GM21717 (cell line): Measurements from ENCODE around the gene VWA8.
"Not testable (repeated sequence)": the region's sequence is repeated elsewhere in the genome, so short reads cannot be mapped to it uniquely, and the experiment has no call there.

Experiments used
- ATAC-seq: cut with Tn5 transposase; IDR thresholded peaks from one replicate; pipeline ENCODE4 v1.9.1; 2021; ENCODE audit warnings: mild to moderate bottlenecking, moderate library complexity; ENCODE audit not compliant: unreplicated experiment

VWA8 gene

GRCh38 chr13:41624041-41624440 lies 336.9 kb downstream of the VWA8 start:
- ATAC-seq = no peak

GRCh38 chr13:41622432-41623429 lies 338.2 kb downstream of the VWA8 start:
- ATAC-seq = no peak

DNA sequence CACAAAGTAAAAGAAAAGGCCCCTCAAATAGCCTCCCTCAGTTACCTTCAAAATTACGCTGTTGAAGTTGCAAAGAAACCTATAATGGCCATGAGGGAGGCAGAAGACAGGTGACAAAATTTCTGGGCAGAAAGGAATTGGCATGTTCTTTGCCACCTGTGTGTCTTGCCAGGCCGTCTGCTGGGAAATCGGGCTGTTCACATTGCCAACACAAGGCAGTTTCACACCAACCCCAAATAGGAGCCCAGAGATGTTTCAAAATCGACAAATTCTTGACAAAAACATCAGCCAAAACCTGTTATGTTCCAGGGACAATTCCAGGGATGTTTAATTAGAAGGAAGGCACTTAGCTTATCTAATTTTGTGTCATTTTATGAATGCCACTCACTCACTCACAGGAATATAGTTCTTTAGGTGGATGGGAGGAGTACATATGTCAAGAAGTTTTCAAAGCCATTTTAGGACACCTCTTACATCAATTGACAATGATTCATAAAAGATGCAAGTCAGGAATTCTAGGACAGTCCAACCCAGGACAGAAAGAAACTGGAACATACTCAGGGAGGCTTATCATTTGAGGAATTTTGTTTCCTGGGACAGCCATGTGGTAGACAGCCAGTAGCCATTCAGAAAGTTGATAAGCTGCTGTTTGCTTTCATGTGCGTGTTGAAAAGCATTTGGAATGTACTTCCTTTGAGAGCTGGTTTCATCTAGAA lies 339.0 kb downstream of the VWA8 start:
- ATAC-seq = no peak

- not testable (repeated sequence) for ATAC-seq
Observed at GRCh38 chr13:41617633-41618032, 343.3 kb downstream of the VWA8 start.

GRCh38 chr13:41616151-41616550 lies 344.8 kb downstream of the VWA8 start:
- ATAC-seq = no peak

GRCh38 chr13:41615528-41615855 lies 345.4 kb downstream of the VWA8 start:
- no peak for ATAC-seq

DNA sequence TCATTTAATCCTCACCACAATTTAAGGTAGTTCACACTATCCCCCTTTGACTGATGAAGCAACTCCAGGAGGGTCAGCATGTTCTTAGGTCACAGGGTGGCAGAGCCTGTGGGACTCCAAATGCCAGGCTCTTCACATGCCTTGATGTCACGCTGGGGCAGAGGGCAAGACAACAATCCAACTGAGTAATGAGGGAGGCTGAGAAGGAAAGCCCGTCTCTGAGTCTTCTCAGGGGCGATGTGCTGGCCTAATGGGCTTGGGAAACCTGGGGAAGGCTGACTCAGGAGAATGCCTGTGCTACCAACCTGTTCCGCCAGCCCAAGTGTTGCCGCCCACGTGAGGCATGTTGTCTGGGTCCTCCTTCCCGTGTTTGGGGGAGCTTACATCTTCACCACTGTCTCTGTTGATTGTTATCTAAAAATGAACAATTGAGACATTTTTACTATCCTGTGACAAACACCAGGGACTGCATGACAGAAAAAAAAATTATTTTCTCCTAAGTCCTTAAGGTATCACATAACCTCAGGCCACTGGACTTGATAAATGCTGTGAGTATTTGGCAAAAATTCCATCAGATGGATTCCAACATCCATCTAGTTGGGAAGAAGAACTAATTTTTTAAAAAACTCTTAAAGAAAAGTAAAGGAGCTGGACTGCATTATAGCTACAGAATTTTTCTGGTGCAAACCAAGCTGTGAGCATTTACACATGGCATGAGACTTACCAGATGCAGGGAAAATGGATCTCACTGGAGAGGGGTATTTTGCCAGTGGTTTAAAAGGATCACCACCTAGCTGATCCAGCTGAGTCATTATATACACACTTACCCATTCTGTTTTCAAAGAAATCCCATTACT lies 346.0 kb downstream of the VWA8 start:
- ATAC-seq = no peak

DNA sequence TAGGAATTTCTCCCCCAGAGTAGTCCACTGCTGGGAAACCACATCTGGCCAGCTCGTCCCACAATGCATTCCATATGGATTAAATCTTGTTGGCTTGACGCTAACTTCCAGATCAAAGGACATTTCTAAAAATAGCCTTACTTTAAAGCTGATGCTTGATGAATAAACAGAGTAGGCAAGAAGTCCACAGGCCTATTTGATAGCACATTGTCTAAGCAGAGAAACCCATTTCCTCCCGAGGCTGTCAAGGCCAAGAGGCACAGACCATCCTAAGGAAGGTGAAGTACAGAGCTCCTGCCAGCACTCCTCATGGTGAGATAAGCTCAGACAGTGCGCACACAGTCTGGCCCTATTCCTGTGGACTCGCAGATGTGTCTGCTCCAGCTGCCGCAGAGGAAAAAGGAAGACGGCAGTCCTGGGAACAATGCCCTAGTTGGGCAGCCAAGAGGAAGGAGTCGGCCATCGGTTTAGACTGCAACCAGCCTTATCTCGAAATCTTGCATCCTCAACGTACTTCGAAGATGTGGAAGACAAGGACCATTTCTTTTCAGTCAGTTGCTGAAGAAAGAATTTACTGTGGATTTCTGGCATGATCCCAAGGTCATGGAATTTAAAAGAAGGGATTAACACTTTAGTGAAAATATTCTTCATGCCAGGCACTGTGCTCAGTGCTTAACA lies 346.8 kb downstream of the VWA8 start:
- no peak for ATAC-seq

DNA sequence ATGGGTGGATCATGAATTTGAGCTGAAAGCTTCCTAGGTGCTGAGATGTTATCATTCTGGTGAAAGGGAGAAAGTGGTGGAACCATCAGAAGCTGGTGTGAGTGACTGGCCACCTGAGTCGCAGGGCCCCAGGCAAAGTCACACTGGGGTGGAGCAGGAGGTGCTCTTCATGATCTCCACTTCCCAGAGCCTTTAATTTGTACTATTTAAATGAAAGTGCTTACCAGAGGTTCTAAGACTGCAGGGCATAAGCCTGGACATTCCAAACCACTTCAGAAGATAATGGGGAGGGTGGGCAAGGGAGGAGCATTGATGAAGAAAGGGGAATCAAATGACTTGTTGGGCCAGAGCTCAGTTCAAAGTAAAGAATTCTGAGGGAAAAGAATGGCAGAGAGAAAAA lies 347.4 kb downstream of the VWA8 start:
- no peak for ATAC-seq

- ATAC-seq = no peak
Observed at GRCh38 chr13:41611385-41611784, 349.5 kb downstream of the VWA8 start.

GRCh38 chr13:41610404-41610803 lies 350.5 kb downstream of the VWA8 start:
- ATAC-seq = no peak

DNA sequence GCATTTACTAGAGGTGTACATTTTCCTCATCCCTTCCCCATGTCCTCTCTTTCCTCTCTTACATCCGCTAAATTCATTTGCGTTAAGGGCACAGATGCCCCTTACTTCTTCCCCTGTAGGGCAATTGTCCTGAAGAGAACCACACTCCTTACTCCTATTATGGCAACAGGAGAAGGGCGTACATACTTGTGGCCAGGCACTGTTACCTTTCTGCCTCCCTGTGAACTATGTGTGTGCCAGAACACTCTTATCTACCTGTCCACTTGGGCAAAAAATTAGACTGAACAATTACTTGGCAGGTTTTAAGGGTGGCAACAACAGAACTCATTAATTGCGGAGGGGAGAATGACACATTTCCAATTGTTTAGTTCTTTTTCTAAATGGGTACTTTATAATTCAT lies 351.1 kb downstream of the VWA8 start:
- ATAC-seq = no peak

DNA sequence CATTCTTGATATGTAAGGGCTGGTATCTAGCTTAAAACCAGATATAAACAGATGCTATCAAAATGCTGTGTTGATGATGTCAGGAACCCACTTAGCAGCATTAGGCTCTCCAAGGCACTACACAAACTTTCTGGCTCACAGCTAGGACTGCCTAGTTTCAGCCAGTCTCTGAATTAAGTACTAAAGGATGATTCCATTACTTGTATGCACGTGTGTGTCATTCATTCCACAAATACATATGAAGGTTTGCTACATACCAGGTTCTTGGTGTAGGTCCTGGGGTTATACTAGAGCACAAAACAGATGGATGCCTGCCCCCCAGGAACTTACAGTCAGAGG lies 352.1 kb downstream of the VWA8 start:
- ATAC-seq = no peak

GRCh38 chr13:41608111-41608838 lies 352.6 kb downstream of the VWA8 start:
- no peak for ATAC-seq

- ATAC-seq = no peak
Observed at GRCh38 chr13:41606646-41607045, 354.3 kb downstream of the VWA8 start.

GRCh38 chr13:41605319-41606285 lies 355.3 kb downstream of the VWA8 start:
- no peak for ATAC-seq

GRCh38 chr13:41603917-41604316 lies 357.0 kb downstream of the VWA8 start:
- no peak for ATAC-seq

- ATAC-seq = no peak
Observed at GRCh38 chr13:41601718-41602445, 359.0 kb downstream of the VWA8 start.
